ENCODE measurements around the gene STAT4. TPM values are rescaled to one million over a fixed set of nuclear protein-coding genes. Genes with fewer than 3 reads are reported as not detected.

STAT4 gene
- total and polyA plus RNA-seq, 4 donors = 0.85 to 7.9 (median 3.2) TPM

DNA sequence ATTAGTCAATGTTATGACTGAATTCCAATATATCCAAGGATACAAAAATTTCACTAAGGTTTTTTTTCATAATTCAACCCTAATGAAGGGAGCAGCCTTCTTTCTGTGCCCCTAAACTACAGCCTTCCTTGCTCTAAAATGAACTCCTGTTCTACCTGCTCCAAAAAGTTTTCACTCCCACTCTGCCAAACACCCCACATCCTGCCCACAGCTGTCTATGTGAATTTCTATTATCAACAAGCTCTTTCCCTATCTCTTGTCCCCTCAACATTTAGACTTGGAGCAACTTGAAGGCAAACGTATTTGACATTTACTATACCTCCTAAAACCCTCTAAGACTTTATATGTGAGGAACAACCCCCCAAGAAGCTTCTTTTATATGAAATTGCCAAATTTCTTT, 2.5 kb downstream of the STAT4 start:
- H3K36me3 ChIP-seq (ENCODE audit: control insufficient read depth in 4 of 4, insufficient read depth in 3 of 4, low read depth in 1 of 4, low read length in 3 of 4) = no peaks in the 10 kb centered on the region
- H3K9me3 ChIP-seq (ENCODE audit: control insufficient read depth in 4 of 4, low read length in 3 of 4) = no peaks in the 10 kb centered on the region
- WGBS = 83% methylated on average over 1 of the region's 1 CpG
- no peak overlapping the region for H3K4me3 ChIP-seq (ENCODE audit: low read depth in 1 of 3, low read length in 3 of 3)
- H3K27me3 ChIP-seq (ENCODE audit: control insufficient read depth in 4 of 4, insufficient read depth in 4 of 4, low read length in 3 of 4) = no peaks in the 10 kb centered on the region
- no peak overlapping the region for H3K27ac ChIP-seq (ENCODE audit: low read depth in 1 of 2, low read length in 2 of 2)
- TF ChIP-seq RAD21 (IDR thresholded peaks at IDR 0.05) = no peak
- TF ChIP-seq HNF4G (IDR thresholded peaks at IDR 0.05) = no peak
- TF ChIP-seq, protein P1, sequence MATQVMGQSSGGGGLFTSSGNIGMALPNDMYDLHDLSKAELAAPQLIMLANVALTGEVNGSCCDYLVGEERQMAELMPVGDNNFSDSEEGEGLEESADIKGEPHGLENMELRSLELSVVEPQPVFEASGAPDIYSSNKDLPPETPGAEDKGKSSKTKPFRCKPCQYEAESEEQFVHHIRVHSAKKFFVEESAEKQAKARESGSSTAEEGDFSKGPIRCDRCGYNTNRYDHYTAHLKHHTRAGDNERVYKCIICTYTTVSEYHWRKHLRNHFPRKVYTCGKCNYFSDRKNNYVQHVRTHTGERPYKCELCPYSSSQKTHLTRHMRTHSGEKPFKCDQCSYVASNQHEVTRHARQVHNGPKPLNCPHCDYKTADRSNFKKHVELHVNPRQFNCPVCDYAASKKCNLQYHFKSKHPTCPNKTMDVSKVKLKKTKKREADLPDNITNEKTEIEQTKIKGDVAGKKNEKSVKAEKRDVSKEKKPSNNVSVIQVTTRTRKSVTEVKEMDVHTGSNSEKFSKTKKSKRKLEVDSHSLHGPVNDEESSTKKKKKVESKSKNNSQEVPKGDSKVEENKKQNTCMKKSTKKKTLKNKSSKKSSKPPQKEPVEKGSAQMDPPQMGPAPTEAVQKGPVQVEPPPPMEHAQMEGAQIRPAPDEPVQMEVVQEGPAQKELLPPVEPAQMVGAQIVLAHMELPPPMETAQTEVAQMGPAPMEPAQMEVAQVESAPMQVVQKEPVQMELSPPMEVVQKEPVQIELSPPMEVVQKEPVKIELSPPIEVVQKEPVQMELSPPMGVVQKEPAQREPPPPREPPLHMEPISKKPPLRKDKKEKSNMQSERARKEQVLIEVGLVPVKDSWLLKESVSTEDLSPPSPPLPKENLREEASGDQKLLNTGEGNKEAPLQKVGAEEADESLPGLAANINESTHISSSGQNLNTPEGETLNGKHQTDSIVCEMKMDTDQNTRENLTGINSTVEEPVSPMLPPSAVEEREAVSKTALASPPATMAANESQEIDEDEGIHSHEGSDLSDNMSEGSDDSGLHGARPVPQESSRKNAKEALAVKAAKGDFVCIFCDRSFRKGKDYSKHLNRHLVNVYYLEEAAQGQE (IDR thresholded peaks at IDR 0.05) = no peak
- TF ChIP-seq SP1 (IDR thresholded peaks at IDR 0.05) = no peak
- TF ChIP-seq, protein P2, sequence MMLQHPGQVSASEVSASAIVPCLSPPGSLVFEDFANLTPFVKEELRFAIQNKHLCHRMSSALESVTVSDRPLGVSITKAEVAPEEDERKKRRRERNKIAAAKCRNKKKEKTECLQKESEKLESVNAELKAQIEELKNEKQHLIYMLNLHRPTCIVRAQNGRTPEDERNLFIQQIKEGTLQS (IDR thresholded peaks at IDR 0.05) = no peak
- TF ChIP-seq, protein P3, sequence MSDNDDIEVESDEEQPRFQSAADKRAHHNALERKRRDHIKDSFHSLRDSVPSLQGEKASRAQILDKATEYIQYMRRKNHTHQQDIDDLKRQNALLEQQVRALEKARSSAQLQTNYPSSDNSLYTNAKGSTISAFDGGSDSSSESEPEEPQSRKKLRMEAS (IDR thresholded peaks at IDR 0.05) = no peak
- TF ChIP-seq RXRA (IDR thresholded peaks at IDR 0.05) = no peak
- TF ChIP-seq EGR1 (IDR thresholded peaks at IDR 0.05; ENCODE audit: low read depth in 2 of 2) = no peak
- TF ChIP-seq HNF4A (conservative IDR thresholded peaks at IDR 0.05) = no peak
- no peak for TF ChIP-seq GABPA (IDR thresholded peaks at IDR 0.05 in 1 of 2, conservative IDR thresholded peaks at IDR 0.05 in 1 of 2)
- TF ChIP-seq FOXA2 (IDR thresholded peaks at IDR 0.05) = no peak
- TF ChIP-seq NR2F2 (IDR thresholded peaks at IDR 0.05) = no peak
- TF ChIP-seq, protein P4, sequence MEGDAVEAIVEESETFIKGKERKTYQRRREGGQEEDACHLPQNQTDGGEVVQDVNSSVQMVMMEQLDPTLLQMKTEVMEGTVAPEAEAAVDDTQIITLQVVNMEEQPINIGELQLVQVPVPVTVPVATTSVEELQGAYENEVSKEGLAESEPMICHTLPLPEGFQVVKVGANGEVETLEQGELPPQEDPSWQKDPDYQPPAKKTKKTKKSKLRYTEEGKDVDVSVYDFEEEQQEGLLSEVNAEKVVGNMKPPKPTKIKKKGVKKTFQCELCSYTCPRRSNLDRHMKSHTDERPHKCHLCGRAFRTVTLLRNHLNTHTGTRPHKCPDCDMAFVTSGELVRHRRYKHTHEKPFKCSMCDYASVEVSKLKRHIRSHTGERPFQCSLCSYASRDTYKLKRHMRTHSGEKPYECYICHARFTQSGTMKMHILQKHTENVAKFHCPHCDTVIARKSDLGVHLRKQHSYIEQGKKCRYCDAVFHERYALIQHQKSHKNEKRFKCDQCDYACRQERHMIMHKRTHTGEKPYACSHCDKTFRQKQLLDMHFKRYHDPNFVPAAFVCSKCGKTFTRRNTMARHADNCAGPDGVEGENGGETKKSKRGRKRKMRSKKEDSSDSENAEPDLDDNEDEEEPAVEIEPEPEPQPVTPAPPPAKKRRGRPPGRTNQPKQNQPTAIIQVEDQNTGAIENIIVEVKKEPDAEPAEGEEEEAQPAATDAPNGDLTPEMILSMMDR (IDR thresholded peaks at IDR 0.05; ENCODE audit: low read depth, low read length, missing input control) = no peak
- TF ChIP-seq TAF1 (conservative IDR thresholded peaks at IDR 0.05) = no peak
- TF ChIP-seq YY1 (IDR thresholded peaks at IDR 0.05) = no peak
- no peak for TF ChIP-seq JUND (IDR thresholded peaks at IDR 0.05)
- TF ChIP-seq FOXA1 (IDR thresholded peaks at IDR 0.05) = no peak
- TF ChIP-seq, protein P5, sequence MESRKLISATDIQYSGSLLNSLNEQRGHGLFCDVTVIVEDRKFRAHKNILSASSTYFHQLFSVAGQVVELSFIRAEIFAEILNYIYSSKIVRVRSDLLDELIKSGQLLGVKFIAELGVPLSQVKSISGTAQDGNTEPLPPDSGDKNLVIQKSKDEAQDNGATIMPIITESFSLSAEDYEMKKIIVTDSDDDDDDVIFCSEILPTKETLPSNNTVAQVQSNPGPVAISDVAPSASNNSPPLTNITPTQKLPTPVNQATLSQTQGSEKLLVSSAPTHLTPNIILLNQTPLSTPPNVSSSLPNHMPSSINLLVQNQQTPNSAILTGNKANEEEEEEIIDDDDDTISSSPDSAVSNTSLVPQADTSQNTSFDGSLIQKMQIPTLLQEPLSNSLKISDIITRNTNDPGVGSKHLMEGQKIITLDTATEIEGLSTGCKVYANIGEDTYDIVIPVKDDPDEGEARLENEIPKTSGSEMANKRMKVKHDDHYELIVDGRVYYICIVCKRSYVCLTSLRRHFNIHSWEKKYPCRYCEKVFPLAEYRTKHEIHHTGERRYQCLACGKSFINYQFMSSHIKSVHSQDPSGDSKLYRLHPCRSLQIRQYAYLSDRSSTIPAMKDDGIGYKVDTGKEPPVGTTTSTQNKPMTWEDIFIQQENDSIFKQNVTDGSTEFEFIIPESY (IDR thresholded peaks at IDR 0.05) = no peak
- H3K4me1 ChIP-seq (ENCODE audit: control insufficient read depth in 4 of 4, insufficient read depth in 4 of 4, low read length in 3 of 4) = peaks cover 0 to 14% (median 7%) of the 10 kb centered on the region in 4 donors
- H3K9ac ChIP-seq (ENCODE audit: low read depth in 1 of 2, low read length in 2 of 2) = peak overlapping the region in 1 of 2 donors; percentile 27
- DNase-seq (ENCODE audit: low spot score) = no peak

All from liver (tissue), 9 donors.